ENCODE data around the gene NACAD. TPM values are rescaled to one million over a fixed set of nuclear protein-coding genes. Genes with fewer than 3 reads are reported as not detected.

The NACAD gene
- total RNA-seq, 1 donor from 2014 or later, result 1.0 TPM

DNA sequence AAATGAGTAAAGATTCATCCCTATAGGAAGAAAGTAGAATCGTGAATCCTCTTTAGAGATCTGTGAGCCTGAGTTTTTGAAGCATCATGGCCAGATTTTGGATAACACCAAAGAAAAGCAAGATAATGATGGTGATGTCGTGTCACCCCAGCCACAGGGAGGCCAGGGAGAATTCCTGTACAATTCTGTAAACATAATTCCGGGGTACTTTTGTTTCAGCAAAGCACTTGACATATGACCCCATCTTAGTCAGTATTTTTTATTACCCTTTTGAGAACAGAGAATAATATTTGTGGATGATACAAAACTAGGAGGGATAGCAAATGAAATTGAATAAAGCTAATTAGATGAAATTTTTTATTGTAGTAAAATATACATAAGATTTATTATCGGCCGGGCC lies 33.8 kb downstream of the NACAD start:
- Histone ChIP-seq H3K27me3 (ENCODE audit: control insufficient read depth in 3 of 3, insufficient read depth in 3 of 3, low read length in 3 of 3) (no peaks in the 10 kb centered on the region), H3K27ac (ENCODE audit: low read depth, low read length) (no peak overlapping the region), H3K4me3 (ENCODE audit: low read length in 3 of 3) (no peak overlapping the region), H3K9me3 (ENCODE audit: control insufficient read depth in 3 of 3, low read length in 3 of 3) (no peaks in the 10 kb centered on the region), H3K36me3 (ENCODE audit: control insufficient read depth in 3 of 3, insufficient read depth in 3 of 3, low read length in 3 of 3) (peaks cover 0 to 10% (median 0%) of the 10 kb centered on the region in 3 donors), H3K4me1 (ENCODE audit: control insufficient read depth in 3 of 3, insufficient read depth in 3 of 3, low read length in 3 of 3) (no peaks in the 10 kb centered on the region), H3K9ac (ENCODE audit: low read depth in 1 of 3, low read length in 3 of 3) (no peak overlapping the region)

- H3K4me1 ChIP-seq (ENCODE audit: control insufficient read depth in 3 of 3, insufficient read depth in 3 of 3, low read length in 3 of 3), result no peaks in the 10 kb centered on the region
Observed at GRCh38 chr7:45054442-45054841, 34.3 kb downstream of the NACAD start.

GRCh38 chr7:45053941-45054340 lies 34.8 kb downstream of the NACAD start:
- H3K4me3 ChIP-seq (ENCODE audit: low read length in 3 of 3), result no peak overlapping the region

More at GRCh38 chr7:45054442-45054841, 34.3 kb downstream of the NACAD start:
- H3K27ac ChIP-seq (ENCODE audit: low read depth, low read length), result no peak overlapping the region
- H3K4me3 ChIP-seq (ENCODE audit: low read length in 3 of 3), result no peak overlapping the region
- no peak overlapping the region for H3K9ac ChIP-seq (ENCODE audit: low read depth in 1 of 3, low read length in 3 of 3)
- no peaks in the 10 kb centered on the region for H3K27me3 ChIP-seq (ENCODE audit: control insufficient read depth in 3 of 3, insufficient read depth in 3 of 3, low read length in 3 of 3)
- peaks cover 0 to 10% (median 0%) of the 10 kb centered on the region in 3 donors for H3K36me3 ChIP-seq (ENCODE audit: control insufficient read depth in 3 of 3, insufficient read depth in 3 of 3, low read length in 3 of 3)
- no peaks in the 10 kb centered on the region for H3K9me3 ChIP-seq (ENCODE audit: control insufficient read depth in 3 of 3, low read length in 3 of 3)

DNA sequence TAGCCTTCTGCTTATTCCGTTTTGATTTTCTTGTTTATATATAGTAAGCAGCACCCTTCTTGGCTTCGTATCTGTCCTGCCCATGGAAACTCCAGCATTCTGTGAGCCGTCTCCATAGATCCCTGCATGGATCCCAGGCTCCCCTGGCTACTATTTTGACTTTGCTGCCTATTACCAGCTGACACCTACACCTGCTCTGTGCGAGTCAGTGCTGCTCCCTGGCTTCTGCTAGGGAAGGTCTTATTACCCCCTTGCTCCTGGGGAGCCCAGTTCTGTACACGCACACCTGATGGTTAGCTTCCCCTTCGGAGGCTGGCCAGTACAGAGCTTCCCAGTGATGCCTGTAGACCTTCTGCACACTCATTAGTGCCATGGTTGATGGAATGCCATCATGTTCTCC lies 35.4 kb downstream of the NACAD start:
- H3K27me3 ChIP-seq (ENCODE audit: control insufficient read depth in 3 of 3, insufficient read depth in 3 of 3, low read length in 3 of 3), result no peaks in the 10 kb centered on the region
- H3K9ac ChIP-seq (ENCODE audit: low read depth in 1 of 3, low read length in 3 of 3), result no peak overlapping the region
- H3K9me3 ChIP-seq (ENCODE audit: control insufficient read depth in 3 of 3, low read length in 3 of 3), result no peaks in the 10 kb centered on the region
- no peak overlapping the region for H3K4me3 ChIP-seq (ENCODE audit: low read length in 3 of 3)
- no peak overlapping the region for H3K27ac ChIP-seq (ENCODE audit: low read depth, low read length)
- H3K4me1 ChIP-seq (ENCODE audit: control insufficient read depth in 3 of 3, insufficient read depth in 3 of 3, low read length in 3 of 3), result no peaks in the 10 kb centered on the region
- peaks cover 0 to 10% (median 0%) of the 10 kb centered on the region in 3 donors for H3K36me3 ChIP-seq (ENCODE audit: control insufficient read depth in 3 of 3, insufficient read depth in 3 of 3, low read length in 3 of 3)

More at GRCh38 chr7:45053941-45054340, 34.8 kb downstream of the NACAD start:
- Histone ChIP-seq H3K27ac (ENCODE audit: low read depth, low read length) (no peak overlapping the region), H3K36me3 (ENCODE audit: control insufficient read depth in 3 of 3, insufficient read depth in 3 of 3, low read length in 3 of 3) (peaks cover 0 to 10% (median 0%) of the 10 kb centered on the region in 3 donors), H3K9ac (ENCODE audit: low read depth in 1 of 3, low read length in 3 of 3) (no peak overlapping the region), H3K9me3 (ENCODE audit: control insufficient read depth in 3 of 3, low read length in 3 of 3) (no peaks in the 10 kb centered on the region), H3K27me3 (ENCODE audit: control insufficient read depth in 3 of 3, insufficient read depth in 3 of 3, low read length in 3 of 3) (no peaks in the 10 kb centered on the region), H3K4me1 (ENCODE audit: control insufficient read depth in 3 of 3, insufficient read depth in 3 of 3, low read length in 3 of 3) (no peaks in the 10 kb centered on the region)

DNA sequence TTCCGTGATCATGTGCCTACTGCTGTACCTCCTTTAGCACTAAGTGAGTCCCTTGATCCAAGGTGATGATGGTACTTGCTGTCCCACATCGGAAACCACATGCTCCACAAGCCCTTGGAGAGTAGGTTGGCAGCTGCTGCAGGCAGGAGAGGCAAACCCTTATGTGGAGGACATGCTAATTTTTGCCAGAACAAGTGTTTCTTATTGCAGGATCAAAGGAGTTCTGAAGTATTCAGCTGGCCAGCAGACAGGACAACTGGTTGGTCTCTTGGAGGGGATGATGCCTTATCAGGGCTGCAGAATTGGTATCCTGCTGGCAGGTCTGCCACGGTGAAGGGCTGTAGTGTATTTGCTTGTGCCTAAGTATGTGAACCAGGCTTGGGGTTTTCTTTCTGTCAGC lies 36.8 kb downstream of the NACAD start:
- Histone ChIP-seq H3K9ac (ENCODE audit: low read depth in 1 of 3, low read length in 3 of 3) (no peak overlapping the region), H3K4me3 (ENCODE audit: low read length in 3 of 3) (no peak overlapping the region), H3K27ac (ENCODE audit: low read depth, low read length) (no peak overlapping the region), H3K4me1 (ENCODE audit: control insufficient read depth in 3 of 3, insufficient read depth in 3 of 3, low read length in 3 of 3) (no peaks in the 10 kb centered on the region), H3K36me3 (ENCODE audit: control insufficient read depth in 3 of 3, insufficient read depth in 3 of 3, low read length in 3 of 3) (peaks cover 0 to 6% (median 0%) of the 10 kb centered on the region in 3 donors), H3K27me3 (ENCODE audit: control insufficient read depth in 3 of 3, insufficient read depth in 3 of 3, low read length in 3 of 3) (no peaks in the 10 kb centered on the region), H3K9me3 (ENCODE audit: control insufficient read depth in 3 of 3, low read length in 3 of 3) (no peaks in the 10 kb centered on the region)

DNA sequence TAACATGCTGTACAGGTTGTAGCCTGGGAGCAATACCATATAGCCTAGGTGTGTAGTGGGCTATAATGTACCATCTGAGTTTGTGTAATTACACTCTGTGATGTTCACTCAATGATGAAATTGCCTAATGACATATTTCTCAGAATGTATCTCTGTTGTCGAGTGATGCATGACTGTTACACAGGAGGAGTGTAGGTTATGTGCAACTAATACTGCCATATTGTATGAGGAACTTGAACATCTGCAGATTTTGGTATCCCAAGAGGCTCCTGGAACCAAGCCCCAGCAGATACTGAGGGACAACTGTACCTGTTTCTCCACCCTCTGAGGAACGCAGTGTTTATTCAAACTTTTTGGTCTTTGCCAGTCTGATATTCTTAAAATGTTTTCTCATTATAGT lies 38.6 kb downstream of the NACAD start:
- Histone ChIP-seq H3K9me3 (ENCODE audit: control insufficient read depth in 3 of 3, low read length in 3 of 3) (no peaks in the 10 kb centered on the region), H3K4me3 (ENCODE audit: low read length in 3 of 3) (no peak overlapping the region), H3K9ac (ENCODE audit: low read depth in 1 of 3, low read length in 3 of 3) (no peak overlapping the region), H3K27me3 (ENCODE audit: control insufficient read depth in 3 of 3, insufficient read depth in 3 of 3, low read length in 3 of 3) (no peaks in the 10 kb centered on the region), H3K36me3 (ENCODE audit: control insufficient read depth in 3 of 3, insufficient read depth in 3 of 3, low read length in 3 of 3) (peaks cover 0 to 11% (median 0%) of the 10 kb centered on the region in 3 donors), H3K4me1 (ENCODE audit: control insufficient read depth in 3 of 3, insufficient read depth in 3 of 3, low read length in 3 of 3) (no peaks in the 10 kb centered on the region), H3K27ac (ENCODE audit: low read depth, low read length) (no peak overlapping the region)

- no peak overlapping the region for H3K27ac ChIP-seq (ENCODE audit: low read depth, low read length)
- no peaks in the 10 kb centered on the region for H3K9me3 ChIP-seq (ENCODE audit: control insufficient read depth in 3 of 3, low read length in 3 of 3)
- no peaks in the 10 kb centered on the region for H3K4me1 ChIP-seq (ENCODE audit: control insufficient read depth in 3 of 3, insufficient read depth in 3 of 3, low read length in 3 of 3)
- no peak overlapping the region for H3K9ac ChIP-seq (ENCODE audit: low read depth in 1 of 3, low read length in 3 of 3)
- H3K36me3 ChIP-seq (ENCODE audit: control insufficient read depth in 3 of 3, insufficient read depth in 3 of 3, low read length in 3 of 3), result peaks cover 0 to 8% (median 1%) of the 10 kb centered on the region in 3 donors
- H3K4me3 ChIP-seq (ENCODE audit: low read length in 3 of 3), result no peak overlapping the region
- H3K27me3 ChIP-seq (ENCODE audit: control insufficient read depth in 3 of 3, insufficient read depth in 3 of 3, low read length in 3 of 3), result no peaks in the 10 kb centered on the region
Observed at GRCh38 chr7:45048748-45049147, 40.0 kb downstream of the NACAD start.

GRCh38 chr7:45044338-45044737 lies 44.4 kb downstream of the NACAD start:
- Histone ChIP-seq H3K9me3 (ENCODE audit: control insufficient read depth in 3 of 3, low read length in 3 of 3) (no peaks in the 10 kb centered on the region), H3K36me3 (ENCODE audit: control insufficient read depth in 3 of 3, insufficient read depth in 3 of 3, low read length in 3 of 3) (peaks cover 8 to 12% (median 11%) of the 10 kb centered on the region in 3 donors), H3K9ac (ENCODE audit: low read depth in 1 of 3, low read length in 3 of 3) (no peak overlapping the region), H3K4me3 (ENCODE audit: low read length in 3 of 3) (no peak overlapping the region), H3K27me3 (ENCODE audit: control insufficient read depth in 3 of 3, insufficient read depth in 3 of 3, low read length in 3 of 3) (no peaks in the 10 kb centered on the region), H3K27ac (ENCODE audit: low read depth, low read length) (no peak overlapping the region), H3K4me1 (ENCODE audit: control insufficient read depth in 3 of 3, insufficient read depth in 3 of 3, low read length in 3 of 3) (no peaks in the 10 kb centered on the region)

- peaks cover 3 to 5% (median 4%) of the 10 kb centered on the region in 3 donors for H3K4me1 ChIP-seq (ENCODE audit: control insufficient read depth in 3 of 3, insufficient read depth in 3 of 3, low read length in 3 of 3)
- no peak overlapping the region for H3K4me3 ChIP-seq (ENCODE audit: low read length in 3 of 3)
- no peaks in the 10 kb centered on the region for H3K9me3 ChIP-seq (ENCODE audit: control insufficient read depth in 3 of 3, low read length in 3 of 3)
- no peak overlapping the region for H3K27ac ChIP-seq (ENCODE audit: low read depth, low read length)
- no peak overlapping the region for H3K9ac ChIP-seq (ENCODE audit: low read depth in 1 of 3, low read length in 3 of 3)
- no peaks in the 10 kb centered on the region for H3K27me3 ChIP-seq (ENCODE audit: control insufficient read depth in 3 of 3, insufficient read depth in 3 of 3, low read length in 3 of 3)
- H3K36me3 ChIP-seq (ENCODE audit: control insufficient read depth in 3 of 3, insufficient read depth in 3 of 3, low read length in 3 of 3), result peaks cover 13 to 19% (median 16%) of the 10 kb centered on the region in 3 donors
Observed at GRCh38 chr7:45039106-45039505, 49.7 kb downstream of the NACAD start.

DNA sequence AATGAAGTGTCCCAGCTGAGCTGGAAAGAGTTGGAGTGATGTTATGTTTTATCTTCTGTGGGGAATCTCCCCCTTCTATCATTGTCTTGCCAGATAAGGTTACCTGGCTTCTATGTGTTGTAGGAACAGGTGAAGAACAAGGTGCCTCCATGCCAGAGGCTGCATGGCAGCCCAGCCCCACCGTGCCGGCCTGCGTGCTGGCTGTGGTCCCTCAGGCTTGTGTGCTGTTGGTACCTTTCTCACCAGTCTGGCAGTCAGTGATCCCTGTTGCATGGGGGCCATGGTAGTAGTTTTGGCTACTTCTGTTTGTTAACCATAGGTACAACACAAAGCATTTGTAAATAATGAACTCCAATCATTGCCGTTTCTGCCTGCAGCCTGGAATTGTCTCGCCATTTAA lies 50.9 kb downstream of the NACAD start:
- Histone ChIP-seq H3K27me3 (ENCODE audit: control insufficient read depth in 3 of 3, insufficient read depth in 3 of 3, low read length in 3 of 3) (no peaks in the 10 kb centered on the region), H3K9ac (ENCODE audit: low read depth in 1 of 3, low read length in 3 of 3) (no peak overlapping the region), H3K27ac (ENCODE audit: low read depth, low read length) (no peak overlapping the region), H3K9me3 (ENCODE audit: control insufficient read depth in 3 of 3, low read length in 3 of 3) (no peaks in the 10 kb centered on the region), H3K4me1 (ENCODE audit: control insufficient read depth in 3 of 3, insufficient read depth in 3 of 3, low read length in 3 of 3) (peaks cover 15% of the 10 kb centered on the region in 3 donors), H3K4me3 (ENCODE audit: low read length in 3 of 3) (no peak overlapping the region), H3K36me3 (ENCODE audit: control insufficient read depth in 3 of 3, insufficient read depth in 3 of 3, low read length in 3 of 3) (peaks cover 11 to 16% (median 16%) of the 10 kb centered on the region in 3 donors)
